Liver (tissue), 3 donors: ENCODE results near the gene CYFIP2.

Experiments
- CTCF ChIP-seq: fragments of 150-350 bp; IDR thresholded peaks from 2 replicates; pipeline ENCODE4 v1.5.1; 2017; ENCODE audit warnings: improper control_type of control experiment, low read depth, low read length; ENCODE audit not compliant: missing input control
- SP1 ChIP-seq: IDR thresholded peaks from 2 replicates; pipeline ENCODE4 v1.6.1; 2018; ENCODE audit warnings: antibody characterized with exemption, mild to moderate bottlenecking
- TF ChIP-seq, protein P1 (sequence below): IDR thresholded peaks from 2 replicates; pipeline ENCODE4 v1.6.1; 2016; ENCODE audit warnings: antibody characterized with exemption
- donor health status: healthy.
- donor health status: healthy.

DNA sequence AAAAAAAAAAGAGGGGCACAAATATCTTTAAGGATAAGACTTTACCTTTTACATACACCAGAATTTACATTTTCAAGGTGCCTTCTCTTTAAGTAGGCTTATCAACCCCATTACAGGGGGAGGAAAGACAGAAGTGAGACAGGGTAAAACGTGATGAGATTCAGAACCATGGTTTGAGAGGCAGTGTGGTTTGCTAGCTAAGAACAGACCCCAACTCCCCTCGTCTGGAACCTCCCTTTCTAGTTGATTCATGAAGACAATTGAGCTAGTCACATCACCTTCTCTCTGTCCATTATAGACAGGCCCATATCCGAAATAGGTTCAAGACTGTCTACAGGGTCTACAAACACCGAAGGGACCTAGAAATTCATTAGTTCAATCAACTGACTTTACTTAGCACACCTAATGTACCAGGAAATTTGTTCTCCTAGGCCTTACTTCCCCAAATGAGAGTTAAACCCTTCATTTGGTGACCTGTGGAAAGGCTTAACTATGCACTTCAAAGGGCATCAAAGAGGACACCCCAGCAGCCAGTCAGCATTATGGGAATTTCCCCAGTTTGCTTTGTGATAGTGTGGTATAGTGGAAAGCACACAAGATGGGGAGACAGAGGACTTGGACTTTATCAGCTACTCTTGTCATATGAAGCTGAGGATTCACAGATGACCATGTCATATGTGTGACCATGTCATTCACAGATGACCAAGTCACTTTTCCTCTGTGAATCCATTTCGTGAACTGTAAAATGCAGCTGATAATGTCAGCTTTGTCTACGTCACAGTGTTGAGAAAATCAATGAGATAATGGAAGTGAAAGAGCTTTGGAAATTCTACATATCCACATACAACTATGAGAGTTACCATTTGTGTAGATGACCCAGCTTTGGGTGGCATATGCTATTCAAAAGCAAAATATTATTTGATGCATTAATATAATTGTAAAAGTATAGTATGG, 40.2 kb upstream of the CYFIP2 start:
- no peak for TF ChIP-seq CTCF
- TF ChIP-seq, protein P1, sequence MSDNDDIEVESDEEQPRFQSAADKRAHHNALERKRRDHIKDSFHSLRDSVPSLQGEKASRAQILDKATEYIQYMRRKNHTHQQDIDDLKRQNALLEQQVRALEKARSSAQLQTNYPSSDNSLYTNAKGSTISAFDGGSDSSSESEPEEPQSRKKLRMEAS: no peak
- TF ChIP-seq SP1: no peak
